Muscle of arm (tissue), 12 donors: Measurements from ENCODE around the gene WNK1. TPM values are rescaled to one million over a fixed set of nuclear protein-coding genes. Genes with fewer than 3 reads are reported as not detected.

Experiments
- DNase-seq: peaks from one replicate; pipeline ENCODE4 v3.0.0-alpha.2; 2013
- polyA plus RNA-seq, 12 donors: library from polyadenylated mRNA; unstranded; fragments of 120-200 nt; gene quantifications; one replicate each; pipeline ENCODE4 v1.2.1, GENCODE V29; 2013; ENCODE audit not compliant: insufficient read length in 12 of 12

Gene WNK1
- polyA plus RNA-seq, 12 donors, result 48.9 to 126 (median 72.9) TPM; not detected in 1

DNA sequence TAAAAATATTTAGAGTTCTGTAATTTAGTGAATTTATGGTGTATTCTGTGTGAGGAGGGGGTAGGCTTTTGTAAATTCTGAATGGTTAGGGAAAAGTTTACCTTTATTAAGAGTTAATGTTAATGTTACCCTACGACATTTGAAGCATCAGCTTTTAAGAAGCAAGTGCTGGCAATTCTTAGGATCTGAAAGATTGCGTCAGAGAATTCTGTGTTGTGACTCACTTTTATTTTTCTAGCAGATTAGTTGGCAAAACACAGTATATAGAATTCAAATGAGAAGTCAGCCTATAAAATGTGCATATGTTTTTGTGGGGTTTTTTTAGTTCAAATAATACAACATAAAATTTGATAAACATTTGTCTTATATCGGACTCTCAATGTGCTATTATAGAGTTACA, 99.5 kb downstream of the WNK1 start:
- DNase-seq, result no peak

DNA sequence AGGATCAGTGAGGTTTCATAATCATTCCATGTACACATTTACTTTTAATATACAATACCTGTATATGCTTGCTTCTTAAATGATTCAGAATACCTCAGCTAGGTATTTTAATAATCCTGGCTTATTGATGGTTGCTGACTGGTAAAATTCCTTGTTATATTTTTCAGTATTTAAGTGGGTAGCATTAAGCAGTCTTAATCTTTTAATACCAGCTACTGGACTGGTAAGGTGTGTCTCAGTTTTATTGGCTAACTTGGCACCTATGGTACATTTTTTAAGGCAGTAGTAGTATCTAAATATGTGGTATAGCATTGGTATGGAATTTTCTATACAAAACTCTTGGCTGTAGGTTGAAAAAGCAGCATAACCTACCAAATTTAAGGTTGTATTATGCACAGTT, 100.5 kb downstream of the WNK1 start:
- DNase-seq, result no peak

DNA sequence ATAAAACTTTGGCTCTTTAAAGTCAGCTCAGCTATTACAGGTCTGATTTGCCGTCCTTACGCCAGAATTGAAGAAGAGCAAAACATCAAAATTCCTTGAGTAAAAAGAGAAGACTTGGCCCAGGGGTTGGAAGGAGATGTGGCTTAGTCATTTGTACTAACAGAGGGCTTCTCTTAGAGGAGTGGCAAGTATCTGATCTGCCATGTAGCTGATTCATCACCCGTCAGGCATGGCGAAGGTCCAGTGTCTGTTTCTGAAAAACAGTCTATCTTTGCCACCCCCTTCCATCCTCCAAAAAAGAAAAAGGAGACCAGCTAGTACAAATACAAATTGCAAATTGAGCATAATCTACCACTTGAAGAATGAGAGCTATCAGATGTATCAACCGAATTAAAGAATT, 105.2 kb downstream of the WNK1 start:
- no peak for DNase-seq

DNA sequence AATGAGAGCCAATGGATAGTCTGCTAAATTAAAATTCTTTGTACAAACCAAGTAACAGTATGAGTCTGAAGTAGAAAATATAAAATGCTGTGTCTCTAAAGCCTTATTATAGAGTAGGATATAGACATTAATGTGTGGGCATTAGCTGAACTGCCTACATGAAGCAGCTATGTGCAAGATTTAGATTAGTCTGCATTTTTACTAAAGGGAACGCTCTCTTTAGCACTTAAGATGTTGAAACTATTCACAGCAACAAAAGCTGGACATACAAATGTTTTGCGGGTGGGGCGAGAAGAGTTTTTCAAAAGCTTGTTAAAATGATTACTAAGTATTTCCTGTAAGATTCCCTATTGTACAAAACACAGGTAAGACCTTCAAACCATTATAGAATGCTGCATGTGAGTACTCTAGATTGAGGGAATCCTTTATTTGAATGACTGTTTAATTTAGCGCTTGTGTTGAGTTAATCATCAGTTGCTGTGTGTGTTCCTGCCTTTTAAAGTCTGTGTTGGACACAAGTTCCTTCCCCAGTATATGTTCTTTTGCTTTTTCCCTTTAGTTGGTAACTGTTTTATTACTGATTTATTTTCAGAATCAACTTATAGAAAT, 110.0 kb downstream of the WNK1 start:
- no peak for DNase-seq

DNA sequence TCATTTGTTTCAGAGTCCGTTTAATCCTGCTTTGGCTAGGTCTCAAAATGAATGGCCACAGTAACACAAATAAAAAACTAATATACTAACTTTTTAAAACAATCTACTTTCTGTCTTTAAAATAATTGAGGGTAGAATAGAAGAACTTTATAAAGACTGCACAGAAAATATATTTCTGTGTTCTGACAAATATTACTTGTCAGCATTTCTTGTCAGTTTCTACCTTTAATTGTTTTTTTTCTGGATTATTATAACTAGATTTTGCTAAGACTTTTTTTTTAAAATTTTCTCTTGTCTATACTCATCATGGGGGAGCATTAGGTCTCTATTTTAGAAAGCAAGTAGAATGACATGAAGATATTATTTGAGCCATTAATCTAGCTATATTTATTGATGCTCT, 110.9 kb downstream of the WNK1 start:
- no peak for DNase-seq

DNA sequence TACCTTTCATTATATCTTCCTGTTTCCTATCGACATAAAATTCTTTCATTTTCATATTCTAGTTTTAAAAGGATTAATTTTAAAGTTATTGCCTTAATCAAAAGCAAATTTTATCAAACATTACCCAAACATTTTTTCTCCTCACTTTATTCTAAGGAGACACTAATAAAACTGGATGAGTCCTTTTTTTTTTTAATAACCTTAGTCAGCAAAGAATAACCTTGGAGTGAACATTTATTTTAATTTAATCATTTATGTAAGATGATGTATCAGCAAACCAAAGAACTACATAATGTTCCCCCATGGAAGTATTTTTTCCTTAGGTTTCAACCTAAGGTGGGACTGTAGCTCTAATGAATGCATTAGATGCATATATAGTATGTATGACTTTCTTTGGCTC, 113.2 kb downstream of the WNK1 start:
- no peak for DNase-seq

DNA sequence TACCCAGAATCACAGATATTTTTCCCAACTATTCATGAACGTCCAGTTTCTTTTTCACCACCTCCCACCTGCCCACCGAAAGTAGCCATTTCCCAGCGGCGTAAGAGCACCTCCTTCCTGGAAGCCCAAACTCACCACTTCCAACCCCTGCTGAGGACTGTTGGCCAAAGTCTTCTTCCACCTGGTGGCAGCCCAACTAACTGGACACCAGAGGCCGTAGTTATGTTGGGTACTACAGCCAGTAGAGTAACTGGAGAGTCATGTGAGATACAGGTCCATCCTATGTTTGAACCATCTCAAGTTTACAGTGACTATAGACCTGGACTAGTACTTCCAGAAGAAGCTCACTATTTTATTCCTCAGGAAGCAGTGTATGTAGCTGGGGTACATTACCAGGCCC, 115.5 kb downstream of the WNK1 start:
- DNase-seq, result no peak

DNA sequence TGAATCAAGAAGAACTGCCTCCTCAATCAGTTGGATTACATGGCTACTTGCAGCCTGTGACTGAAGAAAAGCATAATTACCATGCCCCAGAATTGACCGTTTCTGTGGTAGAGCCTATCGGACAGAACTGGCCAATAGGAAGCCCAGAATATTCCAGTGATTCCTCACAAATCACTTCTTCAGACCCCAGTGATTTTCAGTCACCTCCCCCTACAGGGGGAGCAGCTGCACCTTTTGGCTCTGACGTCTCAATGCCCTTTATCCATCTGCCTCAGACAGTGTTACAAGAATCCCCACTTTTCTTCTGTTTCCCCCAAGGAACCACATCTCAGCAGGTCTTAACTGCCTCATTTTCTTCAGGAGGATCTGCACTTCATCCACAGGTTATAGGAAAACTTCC, 116.3 kb downstream of the WNK1 start:
- no peak for DNase-seq

DNA sequence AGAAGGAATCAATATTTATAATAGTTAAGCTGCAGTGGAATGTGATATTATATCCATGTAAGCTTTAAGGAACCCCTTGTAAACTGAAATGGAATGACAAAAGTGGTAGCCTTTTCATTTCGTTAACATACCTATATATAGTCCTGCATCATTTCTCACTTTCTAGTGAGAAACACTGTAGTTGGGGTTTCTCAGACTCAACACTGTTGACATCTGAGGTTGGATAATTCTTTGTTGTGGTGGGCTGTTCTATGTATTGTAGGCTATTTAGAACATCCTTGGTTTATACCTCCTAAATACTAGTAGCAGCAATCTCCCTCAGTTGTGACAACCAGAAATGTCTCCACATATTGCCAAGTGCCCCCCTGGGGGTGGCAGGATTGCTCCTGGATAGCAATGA, 118.0 kb downstream of the WNK1 start:
- no peak for DNase-seq

DNA sequence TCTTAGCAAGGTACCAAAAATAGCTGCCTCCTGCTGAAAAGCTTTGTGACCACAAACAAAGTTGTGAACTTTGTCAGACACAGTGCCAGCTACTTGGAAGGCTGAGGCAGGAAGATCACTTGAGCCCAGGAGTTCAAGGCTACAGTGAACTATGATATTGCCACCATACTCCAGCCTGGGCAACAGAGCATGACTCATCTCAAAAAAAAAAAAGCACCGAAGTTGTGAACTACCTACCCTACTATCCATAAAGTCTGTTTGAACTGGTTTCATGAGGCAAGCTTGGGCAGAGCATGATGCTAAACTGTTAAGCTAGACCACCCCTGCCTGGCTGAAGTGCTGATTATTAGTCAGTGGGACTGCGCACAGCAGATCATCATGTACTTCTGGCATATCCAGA, 121.6 kb downstream of the WNK1 start:
- DNase-seq, result no peak

DNA sequence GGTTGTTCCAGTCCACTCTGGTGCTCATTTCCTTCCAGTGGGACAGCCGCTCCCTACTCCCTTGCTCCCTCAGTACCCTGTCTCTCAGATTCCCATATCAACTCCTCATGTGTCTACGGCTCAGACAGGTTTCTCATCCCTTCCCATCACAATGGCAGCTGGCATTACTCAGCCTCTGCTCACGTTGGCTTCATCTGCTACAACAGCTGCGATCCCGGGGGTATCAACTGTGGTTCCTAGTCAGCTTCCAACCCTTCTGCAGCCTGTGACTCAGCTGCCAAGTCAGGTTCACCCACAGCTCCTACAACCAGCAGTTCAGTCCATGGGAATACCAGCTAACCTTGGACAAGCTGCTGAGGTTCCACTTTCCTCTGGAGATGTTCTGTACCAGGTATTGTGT, 127.3 kb downstream of the WNK1 start:
- peak; percentile 7 for DNase-seq

DNA sequence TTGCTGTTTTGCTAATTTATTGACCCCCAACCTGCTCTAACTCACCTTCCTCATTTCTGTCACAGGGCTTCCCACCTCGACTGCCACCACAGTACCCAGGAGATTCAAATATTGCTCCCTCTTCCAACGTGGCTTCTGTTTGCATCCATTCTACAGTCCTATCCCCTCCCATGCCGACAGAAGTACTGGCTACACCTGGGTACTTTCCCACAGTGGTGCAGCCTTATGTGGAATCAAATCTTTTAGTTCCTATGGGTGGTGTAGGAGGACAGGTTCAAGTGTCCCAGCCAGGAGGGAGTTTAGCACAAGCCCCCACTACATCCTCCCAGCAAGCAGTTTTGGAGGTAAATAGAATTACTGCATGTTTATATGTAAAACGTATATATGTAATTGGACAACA, 128.3 kb downstream of the WNK1 start:
- DNase-seq, result no peak

DNA sequence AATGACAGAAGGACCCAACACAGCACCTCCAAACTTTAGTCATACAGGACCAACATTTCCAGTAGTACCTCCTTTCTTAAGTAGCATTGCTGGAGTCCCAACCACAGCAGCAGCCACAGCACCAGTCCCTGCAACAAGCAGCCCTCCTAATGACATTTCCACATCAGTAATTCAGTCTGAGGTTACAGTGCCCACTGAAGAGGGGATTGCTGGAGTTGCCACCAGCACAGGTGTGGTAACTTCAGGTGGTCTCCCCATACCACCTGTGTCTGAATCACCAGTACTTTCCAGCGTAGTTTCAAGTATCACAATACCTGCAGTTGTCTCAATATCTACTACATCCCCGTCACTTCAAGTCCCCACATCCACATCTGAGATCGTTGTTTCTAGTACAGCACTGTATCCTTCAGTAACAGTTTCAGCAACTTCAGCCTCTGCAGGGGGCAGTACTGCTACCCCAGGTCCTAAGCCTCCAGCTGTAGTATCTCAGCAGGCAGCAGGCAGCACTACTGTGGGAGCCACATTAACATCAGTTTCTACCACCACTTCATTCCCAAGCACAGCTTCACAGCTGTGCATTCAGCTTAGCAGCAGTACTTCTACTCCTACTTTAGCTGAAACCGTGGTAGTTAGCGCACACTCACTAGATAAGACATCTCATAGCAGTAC, 132.5 kb downstream of the WNK1 start:
- no peak for DNase-seq

DNA sequence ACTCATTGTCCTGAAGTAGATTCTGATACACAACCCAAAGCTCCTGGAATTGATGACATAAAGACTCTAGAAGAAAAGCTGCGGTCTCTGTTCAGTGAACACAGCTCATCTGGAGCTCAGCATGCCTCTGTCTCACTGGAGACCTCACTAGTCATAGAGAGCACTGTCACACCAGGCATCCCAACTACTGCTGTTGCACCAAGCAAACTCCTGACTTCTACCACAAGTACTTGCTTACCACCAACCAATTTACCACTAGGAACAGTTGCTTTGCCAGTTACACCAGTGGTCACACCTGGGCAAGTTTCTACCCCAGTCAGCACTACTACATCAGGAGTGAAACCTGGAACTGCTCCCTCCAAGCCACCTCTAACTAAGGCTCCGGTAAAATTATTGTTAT, 133.3 kb downstream of the WNK1 start:
- no peak for DNase-seq

DNA sequence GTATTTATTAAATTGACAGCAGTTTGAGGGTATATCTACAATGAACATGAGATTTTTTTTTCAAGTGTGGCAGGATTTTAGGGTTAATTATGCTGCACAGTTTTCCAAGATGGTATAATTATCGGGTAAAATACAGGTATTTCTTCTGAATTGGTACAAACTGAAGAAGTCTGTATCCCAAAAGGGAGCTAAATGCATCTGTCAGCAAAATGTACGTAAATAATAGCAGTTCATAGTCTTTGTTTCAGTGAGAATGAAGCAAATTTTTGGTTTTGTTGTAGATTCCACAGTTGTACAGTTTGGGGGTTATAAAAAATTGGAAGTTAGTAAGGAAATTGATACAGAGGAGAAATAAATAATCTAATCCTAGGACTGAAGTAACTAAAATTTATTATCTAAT, 133.8 kb downstream of the WNK1 start:
- DNase-seq, result no peak

DNA sequence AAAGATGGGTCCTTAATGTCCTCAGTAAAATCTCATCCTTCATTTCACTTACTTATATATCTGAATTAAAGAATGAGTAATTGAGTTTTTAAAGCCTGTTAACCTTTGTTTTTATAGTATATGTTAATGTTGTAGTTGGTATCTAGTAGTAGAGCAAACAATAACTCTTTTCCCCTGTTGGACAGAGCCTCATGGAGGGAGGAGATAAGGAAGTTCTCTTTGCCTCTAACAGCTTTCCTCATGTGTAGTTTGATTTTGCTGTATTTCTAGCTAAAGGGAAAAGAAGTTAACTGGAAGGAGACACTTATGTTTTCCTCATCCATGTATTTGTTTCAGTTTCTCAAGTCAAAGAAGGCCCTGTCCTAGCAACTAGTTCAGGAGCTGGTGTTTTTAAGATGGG, 141.8 kb downstream of the WNK1 start:
- DNase-seq, result no peak

DNA sequence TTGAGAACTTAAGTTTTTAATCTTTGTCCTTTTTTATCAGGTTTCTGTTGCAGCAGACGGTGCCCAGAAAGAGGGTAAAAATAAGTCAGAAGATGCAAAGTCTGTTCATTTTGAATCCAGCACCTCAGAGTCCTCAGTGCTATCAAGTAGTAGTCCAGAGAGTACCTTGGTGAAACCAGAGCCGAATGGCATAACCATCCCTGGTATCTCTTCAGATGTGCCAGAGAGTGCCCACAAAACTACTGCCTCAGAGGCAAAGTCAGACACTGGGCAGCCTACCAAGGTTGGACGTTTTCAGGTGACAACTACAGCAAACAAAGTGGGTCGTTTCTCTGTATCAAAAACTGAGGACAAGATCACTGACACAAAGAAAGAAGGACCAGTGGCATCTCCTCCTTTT, 143.7 kb downstream of the WNK1 start:
- no peak for DNase-seq

DNA sequence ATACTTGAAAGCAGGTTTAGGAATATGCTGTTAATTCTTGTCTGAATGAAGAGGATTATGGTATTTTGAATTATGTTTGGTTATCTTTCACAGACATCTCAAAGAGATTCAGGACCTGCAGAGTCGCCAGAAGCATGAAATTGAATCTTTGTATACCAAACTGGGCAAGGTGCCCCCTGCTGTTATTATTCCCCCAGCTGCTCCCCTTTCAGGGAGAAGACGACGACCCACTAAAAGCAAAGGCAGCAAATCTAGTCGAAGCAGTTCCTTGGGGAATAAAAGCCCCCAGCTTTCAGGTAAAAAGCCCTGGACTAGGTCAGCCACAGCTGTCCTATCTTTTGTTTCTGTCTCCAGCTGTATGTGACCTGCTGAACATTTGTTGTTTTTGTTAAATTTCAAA, 145.0 kb downstream of the WNK1 start:
- no peak for DNase-seq

DNA sequence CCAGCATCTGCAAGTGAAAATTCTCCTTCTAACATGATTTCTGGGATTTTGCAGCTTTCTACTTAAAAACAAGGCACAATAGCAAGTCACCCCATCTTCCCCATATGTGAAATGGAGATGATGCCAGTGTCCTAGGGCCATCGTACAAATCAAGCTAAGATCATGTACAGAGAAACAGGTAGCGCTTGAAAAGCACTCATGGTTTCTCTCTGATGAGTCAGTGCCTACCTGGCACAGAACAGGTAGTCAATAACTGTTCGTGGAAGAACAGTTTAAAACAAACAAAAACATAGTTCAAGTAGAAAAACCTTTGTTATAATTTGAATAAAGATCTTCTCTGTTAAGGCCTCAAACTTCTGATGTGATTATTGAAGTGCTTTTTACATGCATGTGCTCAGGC, 150.2 kb downstream of the WNK1 start:
- DNase-seq, result no peak

DNA sequence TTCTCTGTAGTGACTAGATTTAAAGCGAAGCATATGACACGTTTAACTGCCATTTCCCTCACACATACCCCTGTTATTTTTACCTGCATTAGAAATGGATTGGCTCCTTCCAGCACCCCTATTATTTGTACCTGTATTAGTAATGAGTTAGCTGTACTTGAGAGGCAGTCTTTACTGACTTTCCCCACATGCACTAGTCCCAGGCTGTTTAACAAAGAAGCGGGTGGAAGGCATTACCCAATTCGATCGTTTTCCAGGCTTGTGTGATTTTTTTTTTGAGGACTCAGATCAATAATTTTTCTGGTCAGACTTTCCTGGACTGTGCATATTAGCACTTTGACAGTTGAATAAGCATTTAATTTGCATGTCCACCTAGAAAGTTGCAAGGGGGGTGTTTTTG, 150.7 kb downstream of the WNK1 start:
- no peak for DNase-seq

DNA sequence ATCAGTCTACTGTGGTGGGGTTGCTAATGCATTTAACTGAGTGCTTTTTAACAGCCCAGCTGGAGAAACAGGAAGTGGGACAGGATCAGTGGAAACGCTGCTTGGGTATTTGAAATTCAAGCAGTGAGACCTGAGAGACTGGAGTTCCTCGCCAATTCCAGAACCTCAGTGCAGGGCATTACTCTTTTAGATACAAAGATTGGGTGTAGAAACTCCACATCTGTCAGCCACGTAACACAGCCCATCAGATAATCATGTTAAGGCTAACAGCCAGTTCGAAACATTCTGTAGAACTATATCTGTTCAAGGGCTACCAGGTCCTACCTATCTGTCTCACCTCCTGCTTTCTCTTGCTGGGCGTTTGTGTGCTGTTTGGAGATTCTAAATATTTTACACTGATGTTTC, 151.6 kb downstream of the WNK1 start:
- DNase-seq, result no peak

DNA sequence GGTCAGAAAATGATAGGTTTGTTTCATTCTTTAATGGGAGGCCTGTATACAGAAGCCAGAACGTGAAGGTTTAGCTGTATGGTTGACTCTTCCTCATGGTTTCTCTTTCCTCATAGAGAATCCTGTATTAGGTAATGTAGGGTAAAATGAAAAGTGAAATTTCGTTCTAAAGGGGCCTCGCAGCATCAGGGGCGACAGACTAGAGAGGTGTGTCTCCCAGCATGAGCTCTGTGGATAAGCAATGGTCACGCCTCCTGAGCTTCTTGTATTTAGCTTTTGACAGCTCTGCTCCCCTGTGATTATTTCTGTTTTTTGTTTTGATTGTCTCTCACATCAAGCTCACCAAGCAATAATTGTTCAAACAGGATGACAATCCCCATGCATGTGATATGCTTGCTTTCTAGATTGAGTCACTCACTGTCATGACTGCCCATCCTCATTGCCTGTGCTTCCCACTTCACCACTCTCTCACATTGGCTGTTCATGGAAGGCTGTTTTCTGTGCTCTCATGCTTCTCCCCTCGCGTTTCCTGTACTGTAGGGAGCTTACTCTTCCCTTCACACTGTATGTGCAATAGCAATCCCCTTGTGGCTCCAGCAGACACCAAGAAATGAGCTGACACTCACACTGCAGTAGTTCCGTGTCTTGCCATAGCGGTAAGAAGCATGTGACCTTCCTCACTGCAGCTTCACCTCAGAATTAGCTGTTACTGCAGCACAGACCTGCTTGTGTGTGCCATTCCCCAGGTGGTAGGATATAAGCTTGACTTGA, 153.1 kb downstream of the WNK1 start:
- no peak for DNase-seq

DNA sequence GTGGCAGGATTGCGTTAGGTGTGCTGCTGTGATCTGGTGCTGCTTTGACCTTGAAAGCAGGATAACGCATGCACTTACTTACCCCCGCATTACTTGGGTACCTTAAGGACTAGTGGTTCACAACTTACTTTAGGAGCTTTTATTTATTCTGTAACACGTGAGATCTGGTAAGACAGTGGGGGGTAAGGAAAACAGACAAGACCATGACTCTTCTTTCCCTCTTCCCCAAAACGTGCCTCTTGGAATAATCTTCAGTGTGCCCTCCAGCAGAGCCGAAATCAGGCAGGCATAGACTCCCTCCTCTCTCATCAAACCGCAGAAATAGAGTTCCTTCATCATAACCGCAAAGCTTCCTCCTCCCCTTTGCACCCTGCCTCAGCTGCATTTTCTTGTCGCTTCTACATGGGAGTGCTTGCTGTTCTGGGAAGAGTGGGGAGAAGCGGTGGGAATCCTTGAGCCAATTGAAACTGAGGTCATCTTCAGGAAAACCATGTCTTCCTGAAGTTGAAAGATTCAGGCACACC, 153.7 kb downstream of the WNK1 start:
- no peak for DNase-seq
